PC-9 (cell line): ENCODE results near the gene ARMC2.

Source experiments
- CTCF ChIP-seq: fragments of 200-600 bp; sonication (generic); conservative IDR thresholded peaks from 2 replicates; pipeline ENCODE4 v1.6.1; 2017; ENCODE audit warnings: mixed run types, antibody characterized with exemption, mild to moderate bottlenecking, moderate library complexity
- EZH2 ChIP-seq: fragments of 200-600 bp; sonication (generic); IDR thresholded peaks from 2 replicates; pipeline ENCODE4 v1.8.0; 2017; ENCODE audit warnings: antibody characterized with exemption, low read depth

GRCh38 chr6:108838101-108838717, 10.0 kb upstream of the ARMC2 start:
- TF ChIP-seq EZH2 (no peak), CTCF (no peak; the same call in 1 of the 2 replicates)
